ENCODE data around the gene DIS3L2. TPM values are rescaled to one million over a fixed set of nuclear protein-coding genes. Genes with fewer than 3 reads are reported as not detected.
A peak's percentile ranks its signal among the peaks of the same experiment; 100 is the strongest.
"Not testable (repeated sequence)": the region's sequence is repeated elsewhere in the genome, so short reads cannot be mapped to it uniquely, and the experiment has no call there.

The DIS3L2 gene
- total RNA-seq, 1 donor from 2014 or later = 20.6 TPM

GRCh38 chr2:232325324-232326273 lies 364.1 kb downstream of the DIS3L2 start:
- Histone ChIP-seq H3K27ac (no peak overlapping the region), H3K4me1 (no peaks in the 10 kb centered on the region), H3K9me3 (no peaks in the 10 kb centered on the region), H3K4me3 (no peak overlapping the region), H3K36me3 (no peaks in the 10 kb centered on the region), H3K27me3 (no peaks in the 10 kb centered on the region)
- peak in 1 of 2 donors; percentile 8 for DNase-seq (ENCODE audit: low spot score in 2 of 2)
- TF ChIP-seq CTCF (IDR thresholded peaks at IDR 0.05) = peak; percentile 30 to 70 (median 54)
- intact Hi-C loops (cut with DNase I) = loop anchor here (5.0 kb wide), 1 partner anchor 398 kb away; the partner anchor contains the start of gene NPPC

GRCh38 chr2:232326274-232327104 lies 365.0 kb downstream of the DIS3L2 start:
- H3K27me3 ChIP-seq; H3K27ac ChIP-seq; H3K4me1 ChIP-seq; H3K4me3 ChIP-seq; H3K36me3 ChIP-seq; DNase-seq (ENCODE audit: low spot score in 2 of 2); H3K9me3 ChIP-seq: not testable (repeated sequence)
- intact Hi-C loops (cut with DNase I) = loop anchor here (5.0 kb wide), 1 partner anchor 399 kb away; the partner anchor contains the start of gene NPPC
- TF ChIP-seq CTCF (IDR thresholded peaks at IDR 0.05) = peak in 1 of 3 experiments; percentile 10

GRCh38 chr2:232327105-232328031 lies 365.9 kb downstream of the DIS3L2 start:
- no peaks in the 10 kb centered on the region for H3K4me1 ChIP-seq

GRCh38 chr2:232328032-232328422 lies 366.5 kb downstream of the DIS3L2 start:
- Histone ChIP-seq H3K27ac (no peak overlapping the region), H3K36me3 (no peaks in the 10 kb centered on the region), H3K9me3 (no peaks in the 10 kb centered on the region), H3K27me3 (no peaks in the 10 kb centered on the region), H3K4me1 (no peaks in the 10 kb centered on the region), H3K4me3 (no peak overlapping the region)
- TF ChIP-seq CTCF (IDR thresholded peaks at IDR 0.05) = no peak
- DNase-seq (ENCODE audit: low spot score in 2 of 2) = no peak
- intact Hi-C loops (cut with DNase I) = loop anchor here (5.0 kb wide), 1 partner anchor 401 kb away; the partner anchor contains the start of gene NPPC

More at GRCh38 chr2:232327105-232328031, 365.9 kb downstream of the DIS3L2 start:
- no peak overlapping the region for H3K4me3 ChIP-seq
- no peaks in the 10 kb centered on the region for H3K36me3 ChIP-seq
- TF ChIP-seq CTCF (IDR thresholded peaks at IDR 0.05) = peak; percentile 45 to 69 (median 63)
- intact Hi-C loops (cut with DNase I) = loop anchor here (5.0 kb wide), 1 partner anchor 400 kb away; the partner anchor contains the start of gene NPPC
- H3K27ac ChIP-seq = no peak overlapping the region
- H3K9me3 ChIP-seq = no peaks in the 10 kb centered on the region
- no peaks in the 10 kb centered on the region for H3K27me3 ChIP-seq
- peak in 1 of 2 donors; percentile 79 for DNase-seq (ENCODE audit: low spot score in 2 of 2)

Data from ascending aorta (tissue), 2 donors.